Superior temporal gyrus (tissue), 1 donor: ENCODE results near the gene MRFAP1.
"Not testable (repeated sequence)": the region's sequence is repeated elsewhere in the genome, so short reads cannot be mapped to it uniquely, and the experiment has no call there.

Source experiments
- DNase-seq: peaks from one replicate; pipeline ENCODE4 v3.0.0-alpha.2; 2016; ENCODE audit errors: extremely low spot score

MRFAP1 gene

GRCh38 chr4:6634746-6635145 lies 5.7 kb upstream of the MRFAP1 start:
- DNase-seq, result no peak

DNA sequence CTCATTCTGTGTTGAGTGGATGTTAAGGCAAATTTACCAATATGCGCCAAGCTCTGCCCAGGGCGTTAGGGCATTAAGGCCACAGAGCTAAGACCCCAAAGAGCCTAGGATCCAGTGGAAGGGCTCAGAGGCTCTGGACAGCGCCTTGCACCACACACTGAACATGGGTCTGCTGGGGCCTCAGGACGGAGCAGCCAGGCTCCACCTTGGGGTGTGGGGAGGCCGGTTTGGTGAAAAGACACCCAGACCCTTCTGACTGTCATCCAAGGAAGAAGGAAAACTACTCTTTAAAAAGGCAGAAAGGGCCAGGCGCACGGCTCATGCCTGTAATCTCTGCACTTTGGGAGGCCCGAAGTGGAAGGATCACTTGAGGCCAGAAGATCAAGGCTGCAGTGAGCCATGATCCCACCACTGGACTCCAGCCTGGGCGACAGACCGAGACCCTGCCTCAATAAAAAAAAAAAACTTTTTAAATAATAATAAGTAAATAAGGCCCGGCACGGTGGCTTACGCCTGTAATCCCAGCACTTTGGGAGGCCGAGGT lies 1.3 kb upstream of the MRFAP1 start:
- DNase-seq, result no peak

DNA sequence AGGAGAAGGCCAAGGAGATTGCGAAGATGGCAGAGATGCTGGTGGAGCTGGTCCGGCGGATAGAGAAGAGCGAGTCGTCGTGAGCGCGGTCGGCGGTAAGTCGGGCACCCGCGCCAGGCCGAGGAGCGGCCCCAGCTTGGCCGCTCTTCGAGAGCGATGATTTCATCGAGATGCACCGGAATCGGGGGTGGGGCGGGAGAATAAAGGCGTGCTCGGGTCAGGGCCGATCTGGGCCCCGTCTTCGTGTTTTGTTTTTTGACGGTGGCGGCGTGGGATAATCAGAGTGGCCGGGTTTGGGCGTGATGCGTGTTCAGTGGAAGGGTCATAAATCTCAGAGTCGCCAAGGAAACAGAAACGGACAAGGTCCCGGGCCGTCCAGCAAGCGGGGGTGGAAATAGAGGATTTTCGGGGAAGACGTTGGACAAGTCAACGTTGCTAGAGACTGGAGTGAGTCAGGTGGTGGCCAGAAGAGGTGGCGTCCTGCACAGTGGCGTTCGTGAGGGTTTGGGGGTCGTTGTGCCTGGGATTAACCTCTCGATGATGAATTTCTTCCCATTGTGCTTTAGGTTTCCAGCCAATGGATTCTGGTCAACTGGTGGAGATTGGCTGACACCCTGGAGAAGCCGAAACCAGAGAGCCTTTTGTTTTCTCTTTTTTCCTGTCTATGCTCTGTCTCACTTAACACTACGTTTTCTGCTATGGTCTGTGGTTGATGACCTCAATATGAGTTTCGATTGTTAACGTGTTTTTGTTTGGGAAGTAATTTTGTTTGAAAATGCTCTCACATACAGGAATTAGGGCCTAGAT lies 882 bp downstream of the MRFAP1 start:
- no peak for DNase-seq

- DNase-seq, result no peak
Measured at GRCh38 chr4:6641971-6642320, 1.5 kb downstream of the MRFAP1 start.

- DNase-seq, result no peak
Measured at GRCh38 chr4:6643141-6643847, 2.8 kb downstream of the MRFAP1 start.

DNA sequence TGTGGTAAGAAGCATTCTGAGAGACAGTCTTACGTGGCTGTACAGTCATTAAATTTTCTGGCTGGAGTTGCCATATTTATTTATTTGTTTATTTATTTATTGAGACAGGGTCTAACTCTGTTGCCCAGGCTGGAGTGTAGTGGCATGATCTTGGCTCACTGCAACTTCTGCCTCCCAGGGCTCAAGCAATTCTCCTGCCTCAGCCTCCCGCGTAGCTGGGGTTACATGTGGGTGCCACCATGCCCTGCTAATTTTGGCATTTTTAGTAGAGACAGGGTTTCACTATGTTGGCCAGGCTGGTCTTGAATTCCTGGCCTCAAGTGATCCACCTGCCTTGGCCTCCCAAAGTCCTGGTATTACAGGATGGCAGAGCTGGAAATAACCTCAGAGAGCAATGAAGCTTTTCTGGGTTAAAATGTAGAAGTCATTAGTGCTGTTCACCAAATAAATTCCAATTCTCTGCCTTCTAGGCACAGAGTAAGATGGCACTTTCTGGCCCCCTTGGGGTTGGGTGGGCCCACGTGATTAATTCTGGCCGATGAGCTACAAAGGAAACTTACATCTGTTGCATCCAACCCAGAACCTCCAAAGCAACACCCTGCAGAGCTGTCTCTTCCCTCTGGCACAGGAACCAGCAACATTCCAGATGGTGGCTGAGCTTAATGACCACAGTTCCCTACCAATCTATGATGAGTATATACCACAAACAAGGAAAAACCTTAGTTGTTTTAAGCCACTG lies 4.5 kb downstream of the MRFAP1 start:
- no peak for DNase-seq

- no peak for DNase-seq
Measured at GRCh38 chr4:6647169-6647568, 6.7 kb downstream of the MRFAP1 start.

DNA sequence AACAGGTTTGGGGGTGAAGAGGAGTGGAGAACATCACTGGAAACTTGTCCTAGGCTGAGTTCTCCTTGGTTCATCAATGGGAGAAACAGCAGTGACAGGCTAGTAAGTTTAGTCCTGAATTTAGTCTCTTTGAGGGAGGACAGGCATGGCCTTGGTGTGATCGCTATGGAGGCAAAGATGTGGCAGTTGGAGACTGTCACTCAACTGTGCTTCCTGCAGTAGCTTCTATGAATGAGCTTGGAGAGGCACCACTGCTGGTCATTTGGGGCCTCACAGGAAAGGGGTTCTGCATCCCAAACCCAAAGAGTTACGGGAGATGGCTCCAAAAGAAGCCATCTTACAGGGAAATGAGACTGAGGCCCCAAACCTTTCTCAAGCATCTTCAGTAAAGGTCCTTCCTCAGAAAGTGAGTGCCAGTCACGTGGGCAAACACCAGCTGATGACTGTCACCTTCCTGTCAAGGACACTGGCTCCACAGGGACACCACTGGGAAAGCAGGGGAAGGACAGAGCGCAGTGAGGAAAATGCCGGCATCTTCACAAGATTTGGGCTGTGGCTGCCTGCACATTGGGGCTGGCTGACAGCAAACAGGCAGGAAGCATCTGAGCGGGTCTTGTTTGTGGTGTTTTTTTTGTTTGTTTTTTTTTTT lies 7.2 kb downstream of the MRFAP1 start:
- DNase-seq, result no peak

DNA sequence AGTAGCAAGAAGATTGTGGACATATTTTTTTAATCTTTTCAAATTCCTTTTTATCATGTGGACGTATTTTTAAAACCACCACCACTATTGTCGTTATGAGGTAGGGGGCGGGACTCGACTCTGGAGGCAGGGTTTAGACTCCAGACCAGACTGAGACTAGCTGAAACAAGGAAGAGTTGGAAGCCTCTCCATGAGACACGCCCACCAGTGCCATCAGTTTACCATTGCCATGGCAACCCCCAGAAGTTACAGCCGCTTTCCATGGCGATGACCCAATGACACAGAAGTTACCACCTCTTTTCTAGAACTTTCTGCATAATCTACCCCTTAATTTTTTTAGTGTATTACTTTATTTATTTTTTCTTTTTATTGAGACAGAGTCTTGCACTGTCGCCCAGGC lies 8.7 kb downstream of the MRFAP1 start:
- no peak for DNase-seq

- not testable (repeated sequence) for DNase-seq
Measured at GRCh38 chr4:6654211-6654610, 13.7 kb downstream of the MRFAP1 start.

DNA sequence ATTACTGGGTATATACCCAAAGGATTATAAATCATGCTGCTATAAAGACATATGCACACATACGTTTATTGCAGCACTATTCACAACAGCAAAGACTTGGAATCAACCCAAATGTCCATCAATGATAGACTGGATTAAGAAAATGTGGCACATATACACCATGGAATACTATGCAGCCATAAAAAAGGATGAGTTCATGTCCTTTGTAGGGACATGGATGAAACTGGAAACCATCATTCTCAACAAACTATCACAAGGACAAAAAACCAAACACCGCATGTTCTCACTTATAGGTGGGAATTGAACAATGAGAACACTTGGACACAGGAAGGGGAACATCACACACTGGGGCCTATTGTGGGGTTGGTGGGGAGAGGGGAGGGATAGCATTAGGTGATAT lies 14.8 kb downstream of the MRFAP1 start:
- not testable (repeated sequence) for DNase-seq

DNA sequence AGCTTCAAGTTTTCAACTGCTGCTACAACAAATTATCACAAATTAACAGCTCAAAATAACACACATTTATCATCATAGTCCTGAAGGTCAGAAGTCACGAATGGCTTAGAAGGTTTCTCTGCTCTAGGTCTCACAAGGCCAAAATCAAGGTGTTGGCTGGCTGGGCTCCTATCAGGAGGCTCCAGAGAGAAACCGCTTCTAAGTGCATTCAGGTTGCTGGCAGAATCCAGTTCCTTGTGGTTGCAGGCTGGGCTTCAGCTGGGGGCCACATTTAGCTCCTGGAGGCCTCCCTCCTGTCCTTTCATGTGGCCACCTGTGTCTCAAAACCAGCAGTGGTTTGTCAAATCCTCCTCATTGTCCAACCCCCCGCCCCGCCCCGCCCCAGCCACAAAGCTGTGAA lies 15.4 kb downstream of the MRFAP1 start:
- DNase-seq, result no peak

DNA sequence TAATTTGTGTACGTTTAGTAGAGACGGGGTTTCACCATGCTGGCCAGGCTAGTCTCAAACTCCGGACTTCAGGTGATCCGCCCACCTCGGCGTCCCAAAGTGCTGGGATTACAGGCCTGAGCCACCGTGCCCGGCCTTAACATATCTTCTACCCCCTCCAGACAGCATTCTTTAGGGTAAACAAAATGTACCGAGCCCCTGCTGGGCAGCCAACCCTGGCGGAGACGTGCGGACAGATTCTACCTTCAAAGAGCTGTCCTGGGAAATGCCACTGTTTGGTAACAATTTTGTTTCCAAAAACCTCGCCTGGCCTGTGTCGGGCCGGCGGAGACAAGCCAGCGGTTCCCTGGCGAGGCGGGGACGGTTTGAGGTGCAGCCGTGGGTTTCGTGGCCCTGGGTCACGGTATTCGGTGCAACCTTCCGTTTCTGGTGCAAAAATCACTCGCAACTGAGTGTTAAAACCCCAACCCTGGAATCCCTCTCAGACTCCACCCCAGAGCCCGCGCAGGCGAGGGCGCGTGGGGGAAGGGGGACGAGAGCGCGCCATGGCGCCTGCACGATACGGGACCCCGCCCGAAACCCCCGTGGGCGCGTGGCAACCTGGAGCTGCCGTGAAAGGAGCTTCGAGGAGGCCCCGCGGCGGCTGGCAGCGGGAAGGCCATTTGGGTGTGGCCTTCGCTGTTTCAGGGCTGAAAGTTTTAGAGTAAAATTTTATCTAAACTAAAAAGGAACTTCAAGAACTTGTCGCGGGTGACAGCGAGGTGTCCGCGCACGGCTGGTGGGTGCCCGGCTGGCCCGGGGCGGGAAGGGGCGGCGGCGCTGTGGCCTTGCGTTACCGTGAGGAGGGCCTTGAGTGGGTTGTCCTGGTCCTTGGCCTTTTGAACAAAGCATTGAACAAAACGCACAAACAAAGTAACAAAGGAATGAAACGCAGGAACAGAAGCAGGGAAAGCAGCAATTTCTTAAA lies 17.0 kb downstream of the MRFAP1 start:
- peak; percentile 4 for DNase-seq

DNA sequence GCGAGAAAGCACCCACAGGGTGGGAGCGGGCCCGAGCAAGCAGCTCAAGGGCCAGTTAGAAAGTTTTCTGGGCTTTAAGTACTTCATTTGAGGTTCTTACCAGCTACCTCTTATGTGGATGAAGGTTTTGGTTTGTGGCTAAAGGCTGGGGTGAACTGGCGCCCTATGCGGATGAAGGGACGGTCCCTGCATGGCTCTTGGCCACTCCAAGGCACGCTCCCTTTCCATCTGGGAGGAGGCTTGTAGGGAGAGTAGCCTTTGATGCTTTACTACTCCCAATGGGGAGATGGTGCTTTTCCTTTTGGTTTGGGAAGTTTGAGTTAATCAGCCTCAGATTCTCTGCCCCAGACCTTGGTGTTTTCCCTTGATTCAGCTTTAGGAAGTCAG lies 17.7 kb downstream of the MRFAP1 start:
- DNase-seq, result no peak

DNA sequence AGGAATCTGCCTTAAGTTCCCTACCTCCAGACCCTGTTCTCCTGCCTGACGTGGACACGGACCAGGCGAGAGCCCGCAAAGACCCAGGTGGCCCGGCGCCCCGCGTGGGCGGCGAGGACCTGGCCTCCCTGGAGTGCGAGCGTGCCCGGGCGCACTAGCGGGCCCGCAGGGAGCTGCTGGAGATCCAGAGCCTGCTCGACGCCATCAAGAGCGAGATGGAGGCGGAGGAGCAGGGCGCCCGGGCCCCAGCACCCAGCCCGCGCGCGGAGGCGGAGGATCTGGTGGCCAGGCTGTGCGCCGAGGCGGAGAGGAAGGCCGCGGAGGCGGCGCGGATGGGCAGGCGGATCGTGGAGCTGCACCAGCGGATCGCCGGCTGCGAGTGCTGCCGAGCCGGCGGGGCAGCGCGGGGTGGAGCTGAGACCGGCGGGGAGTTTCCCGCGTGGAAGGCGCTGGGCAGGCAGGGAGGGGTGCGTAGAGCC lies 18.2 kb downstream of the MRFAP1 start:
- DNase-seq, result no peak

DNA sequence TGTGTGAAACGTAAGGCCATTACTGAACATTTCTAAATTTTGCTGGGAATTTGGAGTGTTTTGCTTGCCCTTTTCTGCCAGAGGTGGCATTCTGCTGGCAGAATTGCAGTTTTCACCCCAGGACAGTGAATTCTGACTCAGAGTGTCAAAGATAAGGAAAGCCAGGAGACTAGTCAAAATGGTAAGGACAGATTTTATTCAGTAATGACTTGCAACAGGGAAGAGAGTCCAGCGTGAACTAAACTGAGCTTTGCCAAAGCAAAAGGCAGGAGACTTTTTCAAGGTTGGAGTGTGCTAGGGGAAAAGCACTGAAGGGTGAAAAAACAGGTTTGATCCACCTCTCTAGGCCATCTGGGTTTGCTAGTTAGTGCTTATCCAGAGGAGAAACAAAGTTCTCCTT lies 19.4 kb downstream of the MRFAP1 start:
- no peak for DNase-seq

DNA sequence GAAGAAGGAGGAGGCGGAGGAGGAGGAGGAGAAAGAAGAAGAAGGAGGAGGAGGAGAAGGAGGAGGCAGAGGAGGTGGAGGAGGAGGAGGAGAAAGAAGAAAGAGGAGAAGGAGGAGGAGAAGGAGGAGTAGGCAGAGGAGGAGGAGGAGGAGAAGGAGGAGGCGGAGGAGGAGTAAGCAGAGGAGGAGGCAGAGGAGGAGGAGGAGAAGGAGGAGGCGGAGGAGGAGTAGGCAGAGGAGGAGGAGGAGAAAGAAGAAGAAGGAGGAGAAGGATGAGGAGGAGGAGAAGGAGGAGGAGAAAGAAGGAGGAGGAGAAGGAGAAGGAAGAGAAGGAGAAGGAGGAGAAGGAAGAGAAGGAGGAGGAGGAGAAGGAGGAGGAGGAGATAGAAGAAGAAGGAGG lies 19.9 kb downstream of the MRFAP1 start:
- no peak for DNase-seq

- DNase-seq, result no peak
Measured at GRCh38 chr4:6662591-6662990, 22.1 kb downstream of the MRFAP1 start.

GRCh38 chr4:6663596-6664393 lies 23.3 kb downstream of the MRFAP1 start:
- DNase-seq, result no peak

GRCh38 chr4:6665320-6665654 lies 24.8 kb downstream of the MRFAP1 start:
- no peak for DNase-seq
